ENCODE measurements around the gene SBK3.

GRCh38 chr19:55535173-55535964 lies 10.0 kb downstream of the SBK3 start:
- no peak for TF ChIP-seq POLR2AphosphoS5 (IDR thresholded peaks at IDR 0.05)
- TF ChIP-seq POLR2A (IDR thresholded peaks at IDR 0.05), result no peak
- TF ChIP-seq, protein P1, sequence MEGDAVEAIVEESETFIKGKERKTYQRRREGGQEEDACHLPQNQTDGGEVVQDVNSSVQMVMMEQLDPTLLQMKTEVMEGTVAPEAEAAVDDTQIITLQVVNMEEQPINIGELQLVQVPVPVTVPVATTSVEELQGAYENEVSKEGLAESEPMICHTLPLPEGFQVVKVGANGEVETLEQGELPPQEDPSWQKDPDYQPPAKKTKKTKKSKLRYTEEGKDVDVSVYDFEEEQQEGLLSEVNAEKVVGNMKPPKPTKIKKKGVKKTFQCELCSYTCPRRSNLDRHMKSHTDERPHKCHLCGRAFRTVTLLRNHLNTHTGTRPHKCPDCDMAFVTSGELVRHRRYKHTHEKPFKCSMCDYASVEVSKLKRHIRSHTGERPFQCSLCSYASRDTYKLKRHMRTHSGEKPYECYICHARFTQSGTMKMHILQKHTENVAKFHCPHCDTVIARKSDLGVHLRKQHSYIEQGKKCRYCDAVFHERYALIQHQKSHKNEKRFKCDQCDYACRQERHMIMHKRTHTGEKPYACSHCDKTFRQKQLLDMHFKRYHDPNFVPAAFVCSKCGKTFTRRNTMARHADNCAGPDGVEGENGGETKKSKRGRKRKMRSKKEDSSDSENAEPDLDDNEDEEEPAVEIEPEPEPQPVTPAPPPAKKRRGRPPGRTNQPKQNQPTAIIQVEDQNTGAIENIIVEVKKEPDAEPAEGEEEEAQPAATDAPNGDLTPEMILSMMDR (IDR thresholded peaks at IDR 0.05), result no peak
